Activated CD8-positive, alpha-beta memory T cell treated with anti-CD3 and anti-CD28 coated beads for 36 hours (primary cell): ENCODE measurements around the gene INHA. TPM values are rescaled to one million over a fixed set of nuclear protein-coding genes. Genes with fewer than 3 reads are reported as not detected.

Experiments used
- CTCF ChIA-PET: fragments of 350-600 bp; sonication (Branson Sonifier 250); formaldehyde crosslinking; loops from one replicate; lab custom pipeline; 2021; ENCODE audit warnings: antibody characterized with exemption; lab: Charles Lee
- POLR2A ChIA-PET: fragments of 350-600 bp; sonication (Branson Sonifier 250); formaldehyde crosslinking; loops from one replicate; lab custom pipeline; 2021; ENCODE audit warnings: antibody characterized with exemption; lab: Charles Lee
- total RNA-seq, 2 experiments: library from RNA; stranded (reverse); gene quantifications; one replicate each; pipeline ENCODE4 v1.2.3, GENCODE V29; 2021

The INHA gene
- total RNA-seq, 2 experiments from 2014 or later, result not detected

- CTCF ChIA-PET, result no interaction called here
Observed at GRCh38 chr2:219614076-219614860, 42.2 kb downstream of the INHA start.

GRCh38 chr2:219615036-219615435 is 42.9 kb downstream of the INHA start:
- CTCF ChIA-PET, result no interaction called here

More at GRCh38 chr2:219614076-219614860, 42.2 kb downstream of the INHA start:
- POLR2A ChIA-PET, result no interaction called here

GRCh38 chr2:219615894-219616293 is 43.8 kb downstream of the INHA start:
- ChIA-PET POLR2A (no interaction called here), CTCF (no interaction called here)

More at GRCh38 chr2:219615036-219615435, 42.9 kb downstream of the INHA start:
- POLR2A ChIA-PET, result no interaction called here

GRCh38 chr2:219616550-219616949 is 44.4 kb downstream of the INHA start:
- ChIA-PET CTCF (no interaction called here), POLR2A (no interaction called here)

GRCh38 chr2:219618733-219619122 is 46.6 kb downstream of the INHA start:
- CTCF ChIA-PET, result no interaction called here

GRCh38 chr2:219619235-219619634 is 47.1 kb downstream of the INHA start:
- POLR2A ChIA-PET, result no interaction called here
- CTCF ChIA-PET, result interaction anchor here (1.1 kb wide), 1 partner anchor 24 kb away, joined by 4 read pairs; no protein-coding TSS in a partner anchor

More at GRCh38 chr2:219618733-219619122, 46.6 kb downstream of the INHA start:
- POLR2A ChIA-PET, result no interaction called here

GRCh38 chr2:219620546-219620945 is 48.4 kb downstream of the INHA start:
- CTCF ChIA-PET, result no interaction called here
- POLR2A ChIA-PET, result interaction anchor here (0.7 kb wide), 1 partner anchor 125 kb away, joined by 5 read pairs; a partner anchor contains a TSS

GRCh38 chr2:219621935-219622334 is 49.8 kb downstream of the INHA start:
- POLR2A ChIA-PET, result no interaction called here
- CTCF ChIA-PET, result no interaction called here

GRCh38 chr2:219622472-219622871 is 50.4 kb downstream of the INHA start:
- POLR2A ChIA-PET, result no interaction called here
- CTCF ChIA-PET, result no interaction called here

GRCh38 chr2:219624565-219624964 is 52.5 kb downstream of the INHA start:
- ChIA-PET CTCF (no interaction called here), POLR2A (no interaction called here)

GRCh38 chr2:219625179-219625578 is 53.1 kb downstream of the INHA start:
- CTCF ChIA-PET, result no interaction called here
- POLR2A ChIA-PET, result no interaction called here

Other genes starting within 250 kb of the INHA start
- gene RESP18, start 239.6 kb upstream of the INHA start, total RNA-seq, result not detected
- 100 to 1,000 TPM; 110 to 115 TPM for gene DNPEP, start 184.4 kb upstream of the INHA start, total RNA-seq
- not detected for gene DES, start 153.9 kb upstream of the INHA start, total RNA-seq
- under 1 TPM; 0.78 to 0.95 TPM for gene SPEG, start 137.5 kb upstream of the INHA start, total RNA-seq
- 10 to 100 TPM; 37.5 to 40.5 TPM for gene GMPPA, start 73.4 kb upstream of the INHA start, total RNA-seq
- not detected for gene ASIC4, start 57.8 kb upstream of the INHA start, total RNA-seq
- gene CHPF, start 28.5 kb upstream of the INHA start, total RNA-seq, result 10 to 100 TPM; 36.4 to 36.8 TPM
- 1 to 10 TPM; 5.9 to 7.1 TPM for gene TMEM198, start 28.3 kb upstream of the INHA start, total RNA-seq
- gene OBSL1, start 771 bp upstream of the INHA start, total RNA-seq, result 1 to 10 TPM in 1 of 2 experiments, under 1 TPM in 1; 0.99 to 1.2 TPM
- gene STK11IP, start 25.5 kb downstream of the INHA start, total RNA-seq, result 10 to 100 TPM; 25.9 to 27.6 TPM
- under 1 TPM; 0.04 to 0.08 TPM for gene SLC4A3, start 55.3 kb downstream of the INHA start, total RNA-seq